WERI-Rb-1 (cell line): Measurements from ENCODE around the gene MACROD2.

ENCODE experiments used
- DNase-seq: peaks from one replicate; pipeline ENCODE4 v3.0.0-alpha.2; 2020
- H3K27ac ChIP-seq: fragments of 250-450 bp; sonication (Bioruptor Pico); 2 replicates; pipeline ENCODE4 v1.5.1; 2020; ENCODE audit warnings: mild to moderate bottlenecking, moderate library complexity
- H3K27me3 ChIP-seq: fragments of 250-450 bp; sonication (Bioruptor Pico); 2 replicates; pipeline ENCODE4 v1.5.1; 2021; ENCODE audit warnings: mild to moderate bottlenecking, low read depth, moderate library complexity; ENCODE audit not compliant: insufficient read depth, severe bottlenecking
- H3K36me3 ChIP-seq: fragments of 250-450 bp; sonication (Bioruptor Pico); 2 replicates; pipeline ENCODE4 v1.5.1; 2020; ENCODE audit warnings: mild to moderate bottlenecking, moderate library complexity
- H3K4me3 ChIP-seq: 2 replicates; pipeline ENCODE4 v1.5.1; 2011; ENCODE audit warnings: low read depth, mild to moderate bottlenecking, control low read depth, low read length
- H3K9me3 ChIP-seq: fragments of 250-450 bp; sonication (Bioruptor Pico); 2 replicates; pipeline ENCODE4 v1.5.1; 2021; ENCODE audit warnings: mild to moderate bottlenecking, moderate library complexity; ENCODE audit not compliant: severe bottlenecking
- CTCF ChIP-seq: IDR thresholded peaks from 2 replicates; pipeline ENCODE4 v1.5.1; 2011; ENCODE audit warnings: low read depth, mild to moderate bottlenecking, control low read depth, inconsistent platforms, low read length

Gene MACROD2

GRCh38 chr20:16072220-16072619 is 2076.9 kb downstream of the MACROD2 start:
- Histone ChIP-seq H3K27ac (no peak overlapping the region), H3K27me3 (no peaks in the 10 kb centered on the region), H3K9me3 (no peaks in the 10 kb centered on the region), H3K4me3 (no peak overlapping the region), H3K36me3 (no peaks in the 10 kb centered on the region)
- no peak for TF ChIP-seq CTCF
- no peak for DNase-seq

- TF ChIP-seq CTCF = no peak
- no peak overlapping the region for H3K27ac ChIP-seq
- no peak for DNase-seq
- H3K36me3 ChIP-seq = no peaks in the 10 kb centered on the region
- no peak overlapping the region for H3K4me3 ChIP-seq
- no peaks in the 10 kb centered on the region for H3K9me3 ChIP-seq
- H3K27me3 ChIP-seq = no peaks in the 10 kb centered on the region
Observed at GRCh38 chr20:16078172-16078898, 2083.0 kb downstream of the MACROD2 start.

GRCh38 chr20:16081421-16081820 is 2086.1 kb downstream of the MACROD2 start:
- TF ChIP-seq CTCF = no peak
- DNase-seq = no peak
- no peak overlapping the region for H3K27ac ChIP-seq

GRCh38 chr20:16082051-16082550 is 2086.8 kb downstream of the MACROD2 start:
- no peak overlapping the region for H3K27ac ChIP-seq
- no peak overlapping the region for H3K4me3 ChIP-seq
- no peaks in the 10 kb centered on the region for H3K36me3 ChIP-seq
- H3K9me3 ChIP-seq = no peaks in the 10 kb centered on the region
- TF ChIP-seq CTCF = no peak
- no peak for DNase-seq
- no peaks in the 10 kb centered on the region for H3K27me3 ChIP-seq

More at GRCh38 chr20:16081421-16081820, 2086.1 kb downstream of the MACROD2 start:
- Histone ChIP-seq H3K4me3 (no peak overlapping the region), H3K9me3 (no peaks in the 10 kb centered on the region), H3K36me3 (no peaks in the 10 kb centered on the region), H3K27me3 (no peaks in the 10 kb centered on the region)

GRCh38 chr20:16083639-16084280 is 2088.4 kb downstream of the MACROD2 start:
- H3K4me3 ChIP-seq = no peak overlapping the region

More at GRCh38 chr20:16083639-16084280, 2088.4 kb downstream of the MACROD2 start:
- Histone ChIP-seq H3K9me3 (no peaks in the 10 kb centered on the region), H3K27me3 (no peaks in the 10 kb centered on the region), H3K36me3 (no peaks in the 10 kb centered on the region), H3K27ac (no peak overlapping the region)
- no peak for TF ChIP-seq CTCF
- DNase-seq = no peak
